ENCODE results near the gene FRMD4B.

Gene FRMD4B

GRCh38 chr3:69149586-69149985 lies 236.3 kb downstream of the FRMD4B start:
- TF ChIP-seq CTCF (IDR thresholded peaks at IDR 0.05; ENCODE audit: borderline replicate concordance, control extremely low read depth, extremely low read depth, insufficient read depth, missing control alignments) = no peak
- in situ Hi-C loops (cut with MboI; ENCODE audit: low sequenced_read_pairs, unreplicated experiment) = no loop called here
- no peak for DNase-seq (ENCODE audit: low spot score)

GRCh38 chr3:69145688-69146087 lies 240.2 kb downstream of the FRMD4B start:
- in situ Hi-C loops (cut with MboI; ENCODE audit: low sequenced_read_pairs, unreplicated experiment) = no loop called here
- no peak for TF ChIP-seq CTCF (IDR thresholded peaks at IDR 0.05; ENCODE audit: borderline replicate concordance, control extremely low read depth, extremely low read depth, insufficient read depth, missing control alignments)
- DNase-seq (ENCODE audit: low spot score) = no peak

- in situ Hi-C loops (cut with MboI; ENCODE audit: low sequenced_read_pairs, unreplicated experiment) = no loop called here
- DNase-seq (ENCODE audit: low spot score) = no peak
- TF ChIP-seq CTCF (IDR thresholded peaks at IDR 0.05; ENCODE audit: borderline replicate concordance, control extremely low read depth, extremely low read depth, insufficient read depth, missing control alignments) = no peak
Observed at GRCh38 chr3:69144631-69145245, 241.2 kb downstream of the FRMD4B start.

- DNase-seq (ENCODE audit: low spot score) = no peak
- in situ Hi-C loops (cut with MboI; ENCODE audit: low sequenced_read_pairs, unreplicated experiment) = no loop called here
- TF ChIP-seq CTCF (IDR thresholded peaks at IDR 0.05; ENCODE audit: borderline replicate concordance, control extremely low read depth, extremely low read depth, insufficient read depth, missing control alignments) = no peak
Observed at GRCh38 chr3:69143612-69144011, 242.3 kb downstream of the FRMD4B start.

GRCh38 chr3:69142797-69143454 lies 243.0 kb downstream of the FRMD4B start:
- DNase-seq (ENCODE audit: low spot score) = no peak
- in situ Hi-C loops (cut with MboI; ENCODE audit: low sequenced_read_pairs, unreplicated experiment) = no loop called here
- TF ChIP-seq CTCF (IDR thresholded peaks at IDR 0.05; ENCODE audit: borderline replicate concordance, control extremely low read depth, extremely low read depth, insufficient read depth, missing control alignments) = no peak

- in situ Hi-C loops (cut with MboI; ENCODE audit: low sequenced_read_pairs, unreplicated experiment) = no loop called here
- no peak for DNase-seq (ENCODE audit: low spot score)
- TF ChIP-seq CTCF (IDR thresholded peaks at IDR 0.05; ENCODE audit: borderline replicate concordance, control extremely low read depth, extremely low read depth, insufficient read depth, missing control alignments) = no peak
Observed at GRCh38 chr3:69142090-69142489, 243.8 kb downstream of the FRMD4B start.
